22Rv1 (cell line): ENCODE measurements around the gene KIAA1217.

Experiments used
- CTCF ChIP-seq: fragments of 450-650 bp; IDR thresholded peaks from 2 replicates; pipeline ENCODE4 v1.5.1; 2017; ENCODE audit warnings: mild to moderate bottlenecking
- ZFX ChIP-seq: fragments of 450-650 bp; IDR thresholded peaks from 2 replicates; pipeline ENCODE4 v1.6.1; 2017; ENCODE audit warnings: antibody characterized with exemption, borderline replicate concordance

GRCh38 chr10:24515481-24515880 lies 306.5 kb downstream of the KIAA1217 start:
- TF ChIP-seq CTCF = no peak
- no peak for TF ChIP-seq ZFX
